ENCODE measurements around the gene CHRND. TPM values are rescaled to one million over a fixed set of nuclear protein-coding genes. Genes with fewer than 3 reads are reported as not detected.

Gene CHRND
- total RNA-seq, 1 experiment from 2014 or later, result not detected

GRCh38 chr2:232486558-232487384 is 39.2 kb upstream of the CHRND start:
- no peak for DNase-seq (ENCODE audit: low spot score)

GRCh38 chr2:232487385-232488096 is 38.4 kb upstream of the CHRND start, which contains the start of gene ECEL1:
ECEL1 (minus strand) TSS chr2:232487834; CDS start chr2:232486653, 1,181 bp downstream.
- in situ Hi-C loops (cut with HindIII; ENCODE audit: low sequenced_read_pairs), result no loop called here
- no peak for DNase-seq (ENCODE audit: low spot score)

More at GRCh38 chr2:232486558-232487384, 39.2 kb upstream of the CHRND start:
- in situ Hi-C loops (cut with HindIII; ENCODE audit: low sequenced_read_pairs), result no loop called here

DNA sequence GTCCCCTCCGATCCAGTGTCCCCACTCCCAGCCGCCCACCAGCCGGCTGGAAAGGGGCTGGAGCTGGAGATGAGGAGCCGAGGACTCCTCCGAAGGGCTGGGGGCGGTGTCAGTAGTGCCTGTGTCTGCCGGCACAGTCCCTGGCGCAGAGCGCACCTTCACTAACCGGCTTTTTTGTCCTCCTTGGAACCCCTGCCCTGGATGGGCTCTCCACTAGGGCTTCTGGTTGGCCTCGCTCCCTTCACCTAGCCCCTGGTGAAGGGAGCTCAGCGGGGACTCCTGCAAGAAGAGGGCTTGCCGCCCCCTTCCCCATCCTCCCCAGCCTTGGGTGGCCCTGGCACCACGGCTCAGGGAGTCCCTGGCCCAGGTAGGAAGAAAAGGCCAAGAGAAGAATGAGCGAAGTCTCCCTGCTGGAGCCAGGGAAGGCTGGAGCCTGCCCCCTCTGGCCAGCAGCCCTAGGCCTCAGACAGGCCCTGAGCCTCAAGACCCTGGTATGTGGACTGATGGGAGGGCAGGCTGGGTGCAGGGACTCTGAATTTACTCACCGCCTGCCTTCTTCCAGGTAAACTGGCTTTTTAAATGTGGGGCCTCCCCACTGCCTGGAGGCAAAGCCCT is 37.8 kb upstream of the CHRND start:
- DNase-seq (ENCODE audit: low spot score), result no peak
- in situ Hi-C loops (cut with HindIII; ENCODE audit: low sequenced_read_pairs), result no loop called here

- no peak for DNase-seq (ENCODE audit: low spot score)
- in situ Hi-C loops (cut with HindIII; ENCODE audit: low sequenced_read_pairs), result no loop called here
Observed at GRCh38 chr2:232488721-232489300, 37.1 kb upstream of the CHRND start.

DNA sequence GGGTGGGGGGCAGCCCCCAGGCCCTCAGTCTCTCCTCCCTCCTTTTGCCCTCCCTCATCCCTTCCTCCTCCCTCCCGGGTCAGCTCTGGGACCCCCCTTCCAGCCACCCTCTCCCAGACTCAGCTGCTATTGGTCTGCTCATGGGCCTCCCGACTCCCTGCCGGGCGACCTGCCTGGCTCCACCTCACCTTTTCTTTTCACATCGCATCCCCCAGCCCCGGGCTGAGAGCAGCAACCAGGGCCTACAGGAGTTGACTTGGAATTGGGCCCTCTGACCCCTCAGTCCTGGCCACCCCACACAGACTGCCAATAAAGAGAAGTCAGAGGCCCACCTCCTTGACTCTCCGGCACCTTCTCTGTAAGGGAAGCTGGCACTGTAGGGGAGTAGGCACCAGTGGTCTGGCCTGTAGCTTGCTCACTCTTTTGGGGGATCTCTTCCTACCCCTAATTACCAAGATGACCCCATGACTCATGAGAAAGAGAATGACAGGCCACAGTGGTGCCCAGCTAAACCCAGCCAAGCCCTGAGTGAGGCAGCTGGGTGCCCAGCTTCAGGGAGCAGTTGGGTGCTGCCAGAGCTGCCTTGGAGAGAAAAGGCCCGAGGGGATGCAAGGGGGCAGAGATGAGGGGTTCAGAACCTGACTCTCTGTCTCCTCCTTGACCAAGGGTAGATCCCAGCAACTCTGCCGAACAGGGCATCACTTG is 36.3 kb upstream of the CHRND start:
- DNase-seq (ENCODE audit: low spot score), result no peak
- in situ Hi-C loops (cut with HindIII; ENCODE audit: low sequenced_read_pairs), result no loop called here

DNA sequence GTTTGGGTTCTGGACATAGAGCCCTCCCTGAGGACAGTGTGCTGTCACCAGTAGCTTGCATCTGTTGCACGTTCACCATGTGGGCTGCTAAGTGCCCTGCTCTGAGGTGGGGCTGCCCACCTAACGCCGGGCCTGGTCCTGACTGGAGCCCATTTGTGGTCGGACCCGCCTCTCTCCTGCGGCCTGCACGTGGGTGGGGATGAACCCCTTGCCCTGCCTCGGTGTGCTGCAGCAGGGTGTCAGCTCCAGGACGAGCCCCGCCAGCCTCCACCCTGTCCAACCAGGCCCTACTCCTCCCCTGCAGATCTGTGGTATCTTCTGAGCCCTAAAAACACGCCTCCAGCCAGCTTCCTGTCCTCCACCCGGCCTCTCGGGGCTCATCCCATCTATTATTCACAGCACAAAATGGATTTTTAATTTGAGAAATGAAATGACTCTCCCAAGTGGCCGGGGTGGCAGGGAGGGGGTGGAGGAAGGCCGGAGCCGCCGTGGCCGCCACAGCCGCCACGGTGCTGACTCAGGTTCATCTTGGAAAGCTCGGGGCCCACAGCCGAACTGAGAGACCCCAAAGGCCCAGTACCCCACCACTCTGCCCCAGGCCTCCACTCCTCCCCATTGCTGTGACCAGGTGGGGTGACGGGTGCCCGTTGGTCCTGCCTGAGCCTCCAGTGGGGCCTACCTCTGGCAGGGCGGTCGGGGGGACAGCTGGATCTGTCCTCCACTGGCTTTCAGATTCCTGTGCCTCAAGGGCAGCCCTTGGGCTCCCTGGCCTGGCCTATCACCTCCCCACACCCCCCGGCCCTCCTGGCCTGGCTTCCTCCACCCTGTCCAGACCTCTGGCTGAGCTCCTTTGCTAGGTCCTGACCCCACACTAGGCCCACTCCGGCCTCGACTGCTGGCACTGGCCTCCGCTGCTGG is 35.5 kb upstream of the CHRND start:
- DNase-seq (ENCODE audit: low spot score), result no peak
- in situ Hi-C loops (cut with HindIII; ENCODE audit: low sequenced_read_pairs), result no loop called here

GRCh38 chr2:232491139-232491780 is 34.7 kb upstream of the CHRND start:
- DNase-seq (ENCODE audit: low spot score), result no peak
- in situ Hi-C loops (cut with HindIII; ENCODE audit: low sequenced_read_pairs), result no loop called here

DNA sequence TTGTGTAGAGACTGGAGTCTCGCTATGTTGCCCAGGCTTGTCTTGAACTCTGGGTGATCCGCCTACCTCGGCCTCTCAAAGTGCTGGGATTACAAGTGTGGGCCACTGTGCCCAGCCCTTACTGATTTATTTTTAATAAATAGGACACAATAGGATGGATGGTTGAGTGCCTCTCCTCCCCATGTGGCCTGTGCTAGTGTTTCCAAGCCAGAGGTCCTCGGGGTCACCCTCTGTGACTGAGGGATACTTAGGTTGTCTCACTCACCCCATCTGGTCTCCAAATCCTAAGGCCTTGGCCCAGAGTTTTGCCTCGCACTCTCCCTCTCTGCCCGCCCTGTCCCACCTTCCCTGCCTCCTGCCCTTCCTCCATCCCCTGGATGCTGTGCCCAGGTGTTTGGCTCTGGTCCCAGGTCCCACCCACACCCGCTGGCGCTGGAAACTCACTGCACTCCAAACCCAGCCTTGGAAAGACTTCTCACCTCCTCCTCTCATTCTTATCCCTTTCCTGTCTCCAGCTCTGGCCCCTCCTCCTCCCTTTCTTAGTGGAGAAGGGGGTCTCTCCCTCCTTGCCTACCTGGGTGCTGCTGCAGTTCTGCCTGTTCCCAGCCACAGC is 33.6 kb upstream of the CHRND start:
- no peak for DNase-seq (ENCODE audit: low spot score)
- in situ Hi-C loops (cut with HindIII; ENCODE audit: low sequenced_read_pairs), result no loop called here

GRCh38 chr2:232492963-232493700 is 32.8 kb upstream of the CHRND start:
- in situ Hi-C loops (cut with HindIII; ENCODE audit: low sequenced_read_pairs), result no loop called here

DNA sequence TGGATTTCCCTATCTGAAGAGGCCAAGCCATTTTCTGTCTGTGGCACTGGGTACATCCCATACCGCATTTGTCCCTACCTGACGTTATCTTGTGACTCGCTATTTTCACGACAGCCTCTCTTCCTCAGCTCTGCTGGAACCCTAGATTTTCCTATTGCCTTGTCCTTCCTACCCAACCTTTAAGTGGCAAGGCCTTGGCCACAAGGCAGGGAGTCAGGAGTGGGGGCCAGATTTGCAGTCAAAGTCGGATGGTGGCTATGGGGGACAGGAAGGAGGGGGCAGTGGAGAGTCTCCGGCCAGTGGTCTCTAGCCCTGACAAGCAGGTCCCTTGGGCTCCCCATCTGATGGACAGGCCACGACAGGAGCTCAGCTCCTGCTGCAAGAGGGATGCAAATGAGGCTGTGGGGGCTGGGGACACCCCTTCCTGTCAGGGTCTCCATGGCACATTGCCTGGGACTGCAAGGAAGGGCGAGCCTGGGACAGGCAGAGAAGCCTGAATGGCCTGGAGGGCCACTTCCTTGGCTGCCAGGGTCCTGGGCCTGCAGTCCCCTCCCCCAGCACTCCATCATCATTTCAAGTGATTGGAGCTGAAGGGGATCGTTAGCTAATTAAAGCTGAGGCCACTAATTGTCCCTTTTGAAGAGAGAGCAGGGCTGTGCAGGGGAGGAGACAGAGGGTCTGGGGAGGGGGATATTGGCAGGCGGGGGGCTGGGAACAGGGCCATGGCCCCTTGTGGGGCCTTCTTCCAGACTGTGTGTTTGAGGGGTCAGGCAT is 32.1 kb upstream of the CHRND start:
- in situ Hi-C loops (cut with HindIII; ENCODE audit: low sequenced_read_pairs), result no loop called here
- no peak for DNase-seq (ENCODE audit: low spot score)

More at GRCh38 chr2:232492963-232493700, 32.8 kb upstream of the CHRND start:
- no peak for DNase-seq (ENCODE audit: low spot score)

DNA sequence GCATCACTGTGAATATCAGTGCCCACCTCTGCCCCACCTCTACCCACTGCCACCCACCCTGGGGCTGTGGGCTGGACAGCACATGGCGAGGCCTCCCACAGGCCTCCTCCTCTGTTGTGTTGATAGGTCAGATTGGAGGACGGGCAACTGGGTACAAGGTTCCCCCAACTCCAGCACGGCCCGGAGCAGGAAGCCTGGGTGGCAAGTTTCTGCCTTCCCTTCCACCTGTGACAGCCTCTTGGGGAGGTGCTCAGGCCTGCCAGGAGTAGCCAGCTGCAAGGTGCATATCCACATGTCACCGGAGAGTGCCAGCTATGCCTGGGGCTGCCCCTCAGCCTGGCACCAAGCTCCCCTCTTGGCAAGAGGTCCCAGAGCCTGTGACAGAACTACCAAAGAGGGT is 31.4 kb upstream of the CHRND start:
- DNase-seq (ENCODE audit: low spot score), result no peak
- in situ Hi-C loops (cut with HindIII; ENCODE audit: low sequenced_read_pairs), result no loop called here

- in situ Hi-C loops (cut with HindIII; ENCODE audit: low sequenced_read_pairs), result no loop called here
Observed at GRCh38 chr2:232495292-232495691, 30.7 kb upstream of the CHRND start.

GRCh38 chr2:232496501-232497270 is 29.3 kb upstream of the CHRND start:
- no peak for DNase-seq (ENCODE audit: low spot score)

More at GRCh38 chr2:232495292-232495691, 30.7 kb upstream of the CHRND start:
- no peak for DNase-seq (ENCODE audit: low spot score)

GRCh38 chr2:232497348-232497747 is 28.6 kb upstream of the CHRND start:
- in situ Hi-C loops (cut with HindIII; ENCODE audit: low sequenced_read_pairs), result no loop called here
- DNase-seq (ENCODE audit: low spot score), result no peak

More at GRCh38 chr2:232496501-232497270, 29.3 kb upstream of the CHRND start:
- in situ Hi-C loops (cut with HindIII; ENCODE audit: low sequenced_read_pairs), result no loop called here

DNA sequence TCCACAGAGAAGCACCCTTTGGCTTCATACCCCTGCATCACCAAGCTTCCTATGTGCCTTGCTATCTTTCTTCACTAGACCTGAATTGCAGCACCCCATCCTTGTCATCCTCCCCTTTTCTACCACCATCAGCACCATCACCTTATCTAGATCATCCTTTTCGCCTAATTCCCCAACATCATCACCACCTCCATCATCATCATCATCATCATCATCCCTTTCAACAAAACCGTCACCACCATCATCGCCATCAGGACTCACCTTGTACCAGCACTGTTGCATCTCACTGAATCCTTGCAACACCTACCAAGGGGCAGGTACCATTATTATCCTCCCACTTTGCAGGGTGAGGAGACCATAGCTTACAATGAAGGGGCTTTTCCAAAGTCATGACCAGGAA is 27.5 kb upstream of the CHRND start:
- in situ Hi-C loops (cut with HindIII; ENCODE audit: low sequenced_read_pairs), result no loop called here
- no peak for DNase-seq (ENCODE audit: low spot score)

Measured in G401 (cell line).